ENCODE results near the gene SPEG. TPM values are rescaled to one million over a fixed set of nuclear protein-coding genes. Genes with fewer than 3 reads are reported as not detected.

Gene SPEG
- total RNA-seq, 4 donors from 2014 or later, result 3.2 to 49.5 (median 10.2) TPM

GRCh38 chr2:219540784-219541504, 106.3 kb downstream of the SPEG start:
- Histone ChIP-seq H3K27me3 (no peaks in the 10 kb centered on the region), H3K4me3 (no peak overlapping the region), H3K27ac (no peak overlapping the region), H3K9me3 (no peaks in the 10 kb centered on the region), H3K4me1 (peaks cover 0 to 23% (median 14%) of the 10 kb centered on the region in 4 donors), H3K36me3 (peaks cover 0 to 27% (median 0%) of the 10 kb centered on the region in 3 donors)
- TF ChIP-seq CTCF (IDR thresholded peaks at IDR 0.05) (no peak), POLR2A (IDR thresholded peaks at IDR 0.05) (no peak)
- no peak for DNase-seq

DNA sequence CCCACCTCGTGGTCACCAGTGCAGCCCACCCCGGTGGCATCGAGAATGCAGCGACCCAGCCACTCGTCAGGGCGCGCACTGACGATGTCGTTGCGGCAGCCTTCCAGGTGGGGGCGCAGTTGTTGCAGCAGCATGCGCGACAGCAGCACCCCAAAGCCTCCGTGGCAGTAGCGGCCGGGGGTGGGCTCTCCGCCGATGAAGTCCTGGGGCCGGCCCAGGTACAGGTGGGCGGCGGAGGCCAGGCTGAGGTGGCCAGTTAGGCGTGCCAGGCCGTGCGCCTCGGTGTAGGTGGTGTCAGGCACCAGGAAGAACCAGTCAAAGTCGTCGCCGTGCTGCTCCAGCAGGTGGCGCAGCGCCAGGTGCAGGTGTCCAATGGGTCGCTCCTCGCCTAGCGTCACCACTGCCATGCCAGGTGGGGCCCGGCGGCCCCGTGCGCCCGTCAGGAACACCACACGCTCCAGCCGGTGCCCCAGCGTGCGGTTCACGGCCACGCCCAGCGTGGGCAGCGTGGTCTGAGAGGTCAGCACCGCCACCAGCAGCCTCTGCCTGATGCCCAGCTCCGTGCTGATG, 107.1 kb downstream of the SPEG start:
- Histone ChIP-seq H3K27me3 (no peaks in the 10 kb centered on the region), H3K4me3 (peak overlapping the region; percentile 27 to 80 (median 60)), H3K9me3 (no peaks in the 10 kb centered on the region), H3K4me1 (peaks cover 0 to 23% (median 14%) of the 10 kb centered on the region in 4 donors), H3K27ac (peak overlapping the region in 1 of 4 donors; percentile 18), H3K36me3 (peaks cover 0 to 27% (median 0%) of the 10 kb centered on the region in 3 donors)
- DNase-seq, result peak; percentile 85 to 95 (median 95)
- TF ChIP-seq CTCF (IDR thresholded peaks at IDR 0.05), result peak; percentile 72 to 100 (median 98)
- peak in 1 of 2 donors; percentile 34 for TF ChIP-seq POLR2A (IDR thresholded peaks at IDR 0.05)

GRCh38 chr2:219542931-219543595, 108.4 kb downstream of the SPEG start:
- H3K9me3 ChIP-seq, result no peaks in the 10 kb centered on the region
- peaks cover 0 to 23% (median 14%) of the 10 kb centered on the region in 4 donors for H3K4me1 ChIP-seq

GRCh38 chr2:219543596-219544358, 109.1 kb downstream of the SPEG start, which contains the start of the genes CHPF and TMEM198:
Gene CHPF (minus strand): TSS chr2:219543809. CDS start chr2:219543538, 271 bp downstream.
Gene TMEM198 (plus strand): TSS chr2:219544028. CDS start chr2:219544728, 700 bp downstream.
- peak within 1 kb of the TSS; percentile 78 to 95 (median 89) for H3K27ac ChIP-seq
- peaks cover 0 to 27% (median 0%) of the 10 kb centered on the region in 3 donors for H3K36me3 ChIP-seq
- DNase-seq, result peak; percentile 92 to 98 (median 98)
- TF ChIP-seq POLR2A (IDR thresholded peaks at IDR 0.05), result peak; percentile 29 to 72
- no peak for TF ChIP-seq CTCF (IDR thresholded peaks at IDR 0.05)
- peaks cover 0 to 23% (median 14%) of the 10 kb centered on the region in 4 donors for H3K4me1 ChIP-seq
- no peaks in the 10 kb centered on the region for H3K27me3 ChIP-seq
- peak within 1 kb of the TSS; percentile 54 to 80 (median 80) for H3K4me3 ChIP-seq
- no peaks in the 10 kb centered on the region for H3K9me3 ChIP-seq

More at GRCh38 chr2:219542931-219543595, 108.4 kb downstream of the SPEG start:
- peak overlapping the region; percentile 78 to 95 (median 89) for H3K27ac ChIP-seq
- H3K36me3 ChIP-seq, result peaks cover 0 to 27% (median 0%) of the 10 kb centered on the region in 3 donors
- H3K4me3 ChIP-seq, result peak overlapping the region; percentile 54 to 80 (median 80)
- DNase-seq, result peak in 1 of 3 donors; percentile 58
- TF ChIP-seq CTCF (IDR thresholded peaks at IDR 0.05) (no peak), POLR2A (IDR thresholded peaks at IDR 0.05) (no peak)
- H3K27me3 ChIP-seq, result no peaks in the 10 kb centered on the region

DNA sequence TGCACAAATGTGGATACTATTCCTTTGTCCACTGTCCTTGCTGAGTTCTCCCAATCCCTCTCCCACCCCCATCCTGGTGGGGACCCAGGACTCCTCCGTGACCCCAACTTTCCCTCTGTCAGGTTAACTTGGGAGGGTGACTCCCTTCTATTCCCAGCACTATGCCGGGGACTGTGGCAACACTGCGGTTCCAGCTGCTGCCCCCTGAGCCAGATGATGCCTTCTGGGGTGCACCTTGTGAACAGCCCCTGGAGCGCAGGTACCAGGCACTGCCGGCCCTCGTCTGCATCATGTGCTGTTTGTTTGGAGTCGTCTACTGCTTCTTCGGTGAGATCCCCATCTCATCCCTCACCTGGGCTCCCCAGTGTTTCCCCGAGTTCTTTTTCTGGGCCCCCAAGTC, 109.9 kb downstream of the SPEG start:
- Histone ChIP-seq H3K9me3 (no peaks in the 10 kb centered on the region), H3K27ac (peak overlapping the region in 1 of 4 donors; percentile 95), H3K27me3 (no peaks in the 10 kb centered on the region), H3K4me1 (peaks cover 0 to 23% (median 14%) of the 10 kb centered on the region in 4 donors), H3K4me3 (peak overlapping the region in 3 of 4 donors; percentile 54 to 80 (median 79)), H3K36me3 (peaks cover 0 to 19% (median 0%) of the 10 kb centered on the region in 3 donors)
- TF ChIP-seq POLR2A (IDR thresholded peaks at IDR 0.05), result no peak
- TF ChIP-seq CTCF (IDR thresholded peaks at IDR 0.05), result no peak
- DNase-seq, result no peak

Measured in Peyer's patch (tissue), 4 donors.